PFSK-1 (cell line): ENCODE measurements around the gene LAMC1.

Experiments
- POLR2AphosphoS5 ChIP-seq: IDR thresholded peaks from 2 replicates; pipeline ENCODE4 v1.6.1; 2012; ENCODE audit warnings: low read depth, mild to moderate bottlenecking, control low read depth, low read length, moderate library complexity
- TAF1 ChIP-seq: IDR thresholded peaks from 2 replicates; pipeline ENCODE4 v1.6.1; 2012; ENCODE audit warnings: low read length, control low read depth, borderline replicate concordance; ENCODE audit not compliant: insufficient read depth
- TF ChIP-seq, protein P1 (sequence below), 2 experiments: IDR thresholded peaks; 2 replicates each; pipeline versions ENCODE4 v1.6.1 to v1.8.0; 2011 to 2012; ENCODE audit warnings: low read depth in 2 of 2, low read length in 2 of 2, control low read depth in 1 of 2, inconsistent platforms in 1 of 2, mild to moderate bottlenecking in 1 of 2, moderate library complexity in 1 of 2; ENCODE audit not compliant: insufficient read depth in 1 of 2

DNA sequence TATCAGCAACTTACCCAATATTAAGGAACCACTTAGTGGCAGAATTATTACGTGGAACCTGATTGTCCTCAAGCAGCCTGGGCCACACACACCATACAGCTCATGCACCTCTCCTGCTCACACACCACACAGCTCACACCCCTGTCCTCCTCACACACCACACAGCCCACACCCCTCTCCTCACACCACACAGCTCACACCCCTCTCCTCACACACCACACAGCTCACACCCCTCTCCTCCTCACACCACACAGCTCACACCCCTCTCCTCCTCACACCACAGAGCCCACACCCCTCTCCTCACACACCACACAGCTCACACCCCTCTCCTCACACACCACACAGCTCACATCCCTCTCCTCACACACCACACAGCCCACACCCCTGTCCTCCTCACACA is 126.1 kb downstream of the LAMC1 start:
- TF ChIP-seq POLR2AphosphoS5 (no peak), TAF1 (no peak)
- TF ChIP-seq, protein P1, sequence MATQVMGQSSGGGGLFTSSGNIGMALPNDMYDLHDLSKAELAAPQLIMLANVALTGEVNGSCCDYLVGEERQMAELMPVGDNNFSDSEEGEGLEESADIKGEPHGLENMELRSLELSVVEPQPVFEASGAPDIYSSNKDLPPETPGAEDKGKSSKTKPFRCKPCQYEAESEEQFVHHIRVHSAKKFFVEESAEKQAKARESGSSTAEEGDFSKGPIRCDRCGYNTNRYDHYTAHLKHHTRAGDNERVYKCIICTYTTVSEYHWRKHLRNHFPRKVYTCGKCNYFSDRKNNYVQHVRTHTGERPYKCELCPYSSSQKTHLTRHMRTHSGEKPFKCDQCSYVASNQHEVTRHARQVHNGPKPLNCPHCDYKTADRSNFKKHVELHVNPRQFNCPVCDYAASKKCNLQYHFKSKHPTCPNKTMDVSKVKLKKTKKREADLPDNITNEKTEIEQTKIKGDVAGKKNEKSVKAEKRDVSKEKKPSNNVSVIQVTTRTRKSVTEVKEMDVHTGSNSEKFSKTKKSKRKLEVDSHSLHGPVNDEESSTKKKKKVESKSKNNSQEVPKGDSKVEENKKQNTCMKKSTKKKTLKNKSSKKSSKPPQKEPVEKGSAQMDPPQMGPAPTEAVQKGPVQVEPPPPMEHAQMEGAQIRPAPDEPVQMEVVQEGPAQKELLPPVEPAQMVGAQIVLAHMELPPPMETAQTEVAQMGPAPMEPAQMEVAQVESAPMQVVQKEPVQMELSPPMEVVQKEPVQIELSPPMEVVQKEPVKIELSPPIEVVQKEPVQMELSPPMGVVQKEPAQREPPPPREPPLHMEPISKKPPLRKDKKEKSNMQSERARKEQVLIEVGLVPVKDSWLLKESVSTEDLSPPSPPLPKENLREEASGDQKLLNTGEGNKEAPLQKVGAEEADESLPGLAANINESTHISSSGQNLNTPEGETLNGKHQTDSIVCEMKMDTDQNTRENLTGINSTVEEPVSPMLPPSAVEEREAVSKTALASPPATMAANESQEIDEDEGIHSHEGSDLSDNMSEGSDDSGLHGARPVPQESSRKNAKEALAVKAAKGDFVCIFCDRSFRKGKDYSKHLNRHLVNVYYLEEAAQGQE (IDR thresholded peaks at IDR 0.05; ENCODE audit: insufficient read depth in 1 of 2, low read depth in 2 of 2, low read length in 2 of 2) = no peak
